ENCODE data around the gene FAM47B.
A peak's percentile ranks its signal among the peaks of the same experiment; 100 is the strongest.

FAM47B gene

DNA sequence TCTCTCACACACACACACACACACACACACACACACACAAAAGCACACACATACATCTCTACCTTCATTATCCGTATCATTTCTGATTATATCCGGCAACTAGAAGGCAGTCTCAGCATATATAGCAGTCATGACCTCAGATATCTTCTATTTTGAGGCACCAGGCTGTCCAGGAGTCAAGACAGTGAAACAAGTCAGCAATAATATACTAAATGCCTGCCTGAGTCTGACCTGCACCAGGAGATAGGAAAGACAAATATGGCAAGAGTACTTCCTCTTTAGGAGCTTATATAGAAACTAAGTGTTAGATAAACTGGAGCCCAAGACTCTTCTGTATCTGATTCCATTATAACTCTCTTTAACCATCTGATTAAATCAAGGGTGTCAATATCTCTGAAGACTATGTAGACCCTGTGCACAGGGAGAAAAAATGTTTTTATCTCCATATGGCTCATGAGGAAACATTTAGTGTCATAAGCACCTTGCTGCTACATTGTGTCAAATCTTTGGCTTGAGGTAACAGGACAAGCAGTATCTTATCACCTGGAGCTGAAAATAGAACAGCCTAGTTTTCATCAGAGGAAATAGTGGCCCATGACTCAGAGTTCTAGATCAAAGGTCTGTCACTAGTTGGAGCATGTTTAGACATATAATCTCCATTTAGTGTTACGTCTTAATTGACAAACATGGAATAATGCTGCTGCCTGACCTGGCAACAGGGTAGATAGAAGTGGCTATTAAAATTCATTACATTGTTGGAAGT lies 27.0 kb upstream of the FAM47B start:
- H3K4me3 ChIP-seq (ENCODE audit: low read depth, low read length), result no peak overlapping the region
- TF ChIP-seq, protein P1, sequence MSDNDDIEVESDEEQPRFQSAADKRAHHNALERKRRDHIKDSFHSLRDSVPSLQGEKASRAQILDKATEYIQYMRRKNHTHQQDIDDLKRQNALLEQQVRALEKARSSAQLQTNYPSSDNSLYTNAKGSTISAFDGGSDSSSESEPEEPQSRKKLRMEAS (IDR thresholded peaks at IDR 0.05; ENCODE audit: low read depth, low read length), result no peak
- TF ChIP-seq MYC (IDR thresholded peaks at IDR 0.05; ENCODE audit: low read depth, low read length) (no peak), POLR2A (IDR thresholded peaks at IDR 0.05; ENCODE audit: extremely low read depth, insufficient read length) (no peak)
- TF ChIP-seq, protein P2, sequence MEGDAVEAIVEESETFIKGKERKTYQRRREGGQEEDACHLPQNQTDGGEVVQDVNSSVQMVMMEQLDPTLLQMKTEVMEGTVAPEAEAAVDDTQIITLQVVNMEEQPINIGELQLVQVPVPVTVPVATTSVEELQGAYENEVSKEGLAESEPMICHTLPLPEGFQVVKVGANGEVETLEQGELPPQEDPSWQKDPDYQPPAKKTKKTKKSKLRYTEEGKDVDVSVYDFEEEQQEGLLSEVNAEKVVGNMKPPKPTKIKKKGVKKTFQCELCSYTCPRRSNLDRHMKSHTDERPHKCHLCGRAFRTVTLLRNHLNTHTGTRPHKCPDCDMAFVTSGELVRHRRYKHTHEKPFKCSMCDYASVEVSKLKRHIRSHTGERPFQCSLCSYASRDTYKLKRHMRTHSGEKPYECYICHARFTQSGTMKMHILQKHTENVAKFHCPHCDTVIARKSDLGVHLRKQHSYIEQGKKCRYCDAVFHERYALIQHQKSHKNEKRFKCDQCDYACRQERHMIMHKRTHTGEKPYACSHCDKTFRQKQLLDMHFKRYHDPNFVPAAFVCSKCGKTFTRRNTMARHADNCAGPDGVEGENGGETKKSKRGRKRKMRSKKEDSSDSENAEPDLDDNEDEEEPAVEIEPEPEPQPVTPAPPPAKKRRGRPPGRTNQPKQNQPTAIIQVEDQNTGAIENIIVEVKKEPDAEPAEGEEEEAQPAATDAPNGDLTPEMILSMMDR (IDR thresholded peaks at IDR 0.05; ENCODE audit: low read depth, low read length), result no peak
- no peak for DNase-seq (ENCODE audit: low read depth)

DNA sequence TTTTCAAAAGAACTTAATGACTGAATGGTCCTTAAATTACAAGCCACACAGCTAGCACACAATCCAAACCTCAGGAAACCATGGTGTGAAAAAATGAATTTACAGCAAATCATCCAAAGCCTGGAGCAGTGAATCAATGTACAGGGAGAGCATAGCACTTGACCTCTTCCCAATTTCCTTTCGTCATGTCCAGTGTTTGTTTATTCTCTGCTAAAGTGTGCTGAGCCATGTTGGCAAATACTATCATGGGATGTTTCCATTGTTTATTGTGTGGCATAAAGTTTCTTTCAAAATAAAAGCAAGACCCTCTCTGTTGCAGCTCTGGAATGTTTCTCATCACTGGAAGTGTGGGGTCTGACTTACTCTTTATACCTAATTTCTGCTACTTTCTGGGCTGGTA lies 25.4 kb upstream of the FAM47B start:
- no peak overlapping the region for H3K4me3 ChIP-seq (ENCODE audit: low read depth, low read length)
- no peak for DNase-seq (ENCODE audit: low read depth)

DNA sequence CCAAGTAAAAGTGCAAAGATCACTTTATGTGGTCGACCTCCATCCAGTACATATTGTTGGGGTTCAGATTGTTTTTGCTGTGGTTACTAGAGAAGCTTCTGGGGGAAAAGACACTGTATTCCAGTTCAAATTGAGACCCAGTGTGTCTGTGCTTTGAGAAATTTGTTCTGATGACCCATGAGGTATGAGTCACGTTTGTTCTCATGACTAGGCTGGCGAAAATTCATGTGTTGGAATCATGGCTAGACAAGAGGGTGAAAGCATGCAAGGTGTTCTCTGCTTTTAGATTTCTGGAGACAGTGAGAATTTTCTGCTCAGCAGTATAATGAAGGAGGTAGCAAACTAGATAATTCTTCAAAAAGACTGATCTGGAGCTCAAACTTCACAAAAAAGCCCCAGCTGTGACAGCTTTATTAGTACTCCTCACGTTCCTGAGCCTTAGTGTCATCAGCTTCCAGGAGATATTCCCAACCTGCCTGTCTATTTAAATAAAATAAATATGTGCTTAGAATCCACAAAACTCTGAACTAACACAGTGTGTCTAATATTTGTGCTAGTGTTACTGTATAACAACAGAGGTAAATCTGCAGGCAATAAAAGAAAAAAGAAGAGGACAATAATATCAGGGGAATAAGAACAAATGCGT lies 24.4 kb upstream of the FAM47B start:
- no peak for DNase-seq (ENCODE audit: low read depth)
- no peak overlapping the region for H3K4me3 ChIP-seq (ENCODE audit: low read depth, low read length)
- TF ChIP-seq MYC (IDR thresholded peaks at IDR 0.05; ENCODE audit: low read depth, low read length), result no peak
- TF ChIP-seq, protein P2 (IDR thresholded peaks at IDR 0.05; ENCODE audit: low read depth, low read length), result no peak

More for the DNA sequence above, 25.4 kb upstream of the FAM47B start:
- TF ChIP-seq POLR2A (IDR thresholded peaks at IDR 0.05; ENCODE audit: extremely low read depth, insufficient read length) (no peak), MYC (IDR thresholded peaks at IDR 0.05; ENCODE audit: low read depth, low read length) (no peak)
- TF ChIP-seq, protein P1 (IDR thresholded peaks at IDR 0.05; ENCODE audit: low read depth, low read length), result no peak
- TF ChIP-seq, protein P2 (IDR thresholded peaks at IDR 0.05; ENCODE audit: low read depth, low read length), result no peak

DNA sequence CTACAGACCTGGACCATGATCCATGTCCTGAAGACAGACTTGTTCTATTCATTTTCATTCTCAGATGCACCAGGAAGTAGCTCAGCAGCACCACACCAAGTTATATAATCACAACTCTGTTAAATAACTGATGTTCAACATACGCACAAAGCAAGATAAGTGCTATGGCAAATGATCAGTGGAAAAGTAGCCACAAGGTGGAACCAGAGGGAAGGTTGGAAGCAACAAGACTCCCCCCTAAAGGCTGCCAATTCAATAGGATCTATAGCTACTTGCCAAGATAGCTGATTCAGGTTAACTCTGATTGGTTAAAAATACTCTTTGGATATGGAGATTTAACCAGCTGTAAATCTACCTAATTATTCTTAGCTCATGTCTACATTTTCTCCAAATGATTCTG lies 23.7 kb upstream of the FAM47B start:
- DNase-seq (ENCODE audit: low read depth), result peak; percentile 25
- TF ChIP-seq MYC (IDR thresholded peaks at IDR 0.05; ENCODE audit: low read depth, low read length) (no peak), POLR2A (IDR thresholded peaks at IDR 0.05; ENCODE audit: extremely low read depth, insufficient read length) (no peak)
- TF ChIP-seq, protein P2 (IDR thresholded peaks at IDR 0.05; ENCODE audit: low read depth, low read length), result peak; percentile 20
- TF ChIP-seq, protein P1 (IDR thresholded peaks at IDR 0.05; ENCODE audit: low read depth, low read length), result no peak
- H3K4me3 ChIP-seq (ENCODE audit: low read depth, low read length), result no peak overlapping the region

DNA sequence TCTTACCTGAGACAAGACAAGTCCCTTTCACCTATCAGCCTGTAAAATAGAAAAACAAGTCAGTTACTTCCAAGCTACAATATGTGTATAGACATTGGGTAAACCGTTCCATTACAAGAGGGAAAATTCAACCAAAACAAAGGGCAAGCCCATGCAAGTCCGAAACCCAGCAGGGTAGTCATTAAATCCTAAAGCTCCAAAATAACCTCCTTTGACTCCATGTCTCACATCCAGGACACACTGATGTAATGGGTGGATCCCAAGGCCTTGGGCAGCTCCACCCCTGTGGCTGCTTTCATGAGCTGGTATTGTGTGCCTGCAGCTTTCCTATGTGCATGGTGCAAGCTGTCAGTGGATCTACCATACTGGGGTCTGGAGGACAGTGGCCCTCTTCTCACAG lies 14.7 kb upstream of the FAM47B start:
- TF ChIP-seq, protein P1 (IDR thresholded peaks at IDR 0.05; ENCODE audit: low read depth, low read length), result no peak
- TF ChIP-seq POLR2A (IDR thresholded peaks at IDR 0.05; ENCODE audit: extremely low read depth, insufficient read length) (no peak), MYC (IDR thresholded peaks at IDR 0.05; ENCODE audit: low read depth, low read length) (no peak)
- TF ChIP-seq, protein P2 (IDR thresholded peaks at IDR 0.05; ENCODE audit: low read depth, low read length), result no peak
- no peak overlapping the region for H3K4me3 ChIP-seq (ENCODE audit: low read depth, low read length)
- DNase-seq (ENCODE audit: low read depth), result no peak

Measured in NB4 (cell line).